A673 (cell line): Measurements from ENCODE around the gene FMO5. TPM values are rescaled to one million over a fixed set of nuclear protein-coding genes. Genes with fewer than 3 reads are reported as not detected.
A peak's percentile ranks its signal among the peaks of the same experiment; 100 is the strongest.
"Not testable (repeated sequence)": the region's sequence is repeated elsewhere in the genome, so short reads cannot be mapped to it uniquely, and the experiment has no call there.

ENCODE experiments used
- BruUV-seq: library from RNA; stranded (reverse); fragments of 400-500 nt; replicated peaks from 2 replicates; lab custom pipeline; 2021; lab: Mats Ljungman, UMichigan
- CTCF ChIA-PET: fragments of 300-600 bp; sonication (Branson Sonifier 250); formaldehyde crosslinking; loops from one replicate; lab custom pipeline; 2022; ENCODE audit warnings: antibody characterized with exemption; lab: Charles Lee
- POLR2A ChIA-PET: fragments of 300-600 bp; sonication (Branson Sonifier 250); formaldehyde crosslinking; loops from one replicate; lab custom pipeline; 2022; ENCODE audit warnings: antibody characterized with exemption; ENCODE audit not compliant: low non-redundant PET; lab: Charles Lee
- DNase-seq: peaks from one replicate; pipeline ENCODE4 v3.0.0-alpha.2; 2015; ENCODE audit warnings: low spot score
- H3K27ac ChIP-seq: fragments of 200-600 bp; sonication (generic); 2 replicates; pipeline ENCODE4 v1.5.1; 2016; ENCODE audit warnings: mixed run types, low read depth, mild to moderate bottlenecking, mixed read lengths, antibody characterized with exemption, low read length; ENCODE audit not compliant: poor library complexity, severe bottlenecking
- H3K27me3 ChIP-seq: fragments of 200-600 bp; sonication (generic); replicated peaks from 2 replicates; pipeline ENCODE4 v1.6.1; 2017; ENCODE audit warnings: mixed run types, low read depth, mild to moderate bottlenecking, mixed read lengths, antibody characterized with exemption, low read length; ENCODE audit not compliant: insufficient read depth, poor library complexity
- H3K36me3 ChIP-seq: fragments of 200-600 bp; sonication (generic); 2 replicates; pipeline ENCODE4 v1.6.1; 2016; ENCODE audit warnings: mixed run types, mild to moderate bottlenecking, mixed read lengths, antibody characterized with exemption, low read length; ENCODE audit not compliant: insufficient read depth, poor library complexity, severe bottlenecking
- H3K4me1 ChIP-seq: fragments of 200-600 bp; sonication (generic); 2 replicates; pipeline ENCODE4 v1.6.1; 2017; ENCODE audit warnings: mixed run types, mild to moderate bottlenecking, mixed read lengths, antibody characterized with exemption, low read length; ENCODE audit not compliant: insufficient read depth, poor library complexity, severe bottlenecking
- H3K4me3 ChIP-seq: fragments of 200-600 bp; sonication (generic); 2 replicates; pipeline ENCODE4 v1.5.1; 2016; ENCODE audit warnings: low read depth, mixed run types, mild to moderate bottlenecking, mixed read lengths, low read length; ENCODE audit not compliant: poor library complexity, severe bottlenecking
- H3K9me3 ChIP-seq: fragments of 200-600 bp; sonication (generic); 2 replicates; pipeline ENCODE4 v1.6.1; 2016; ENCODE audit warnings: mixed run types, low read depth, mild to moderate bottlenecking, mixed read lengths, antibody characterized with exemption, low read length; ENCODE audit not compliant: poor library complexity, severe bottlenecking
- EZH2 ChIP-seq: fragments of 200-600 bp; sonication (generic); IDR thresholded peaks from 2 replicates; pipeline ENCODE4 v1.6.1; 2017; ENCODE audit warnings: borderline replicate concordance, low read depth, mild to moderate bottlenecking, mixed read lengths, antibody characterized with exemption, low read length; ENCODE audit not compliant: poor library complexity, severe bottlenecking
- intact Hi-C: fragments of 100-400 bp; cut with micrococcal nuclease; formaldehyde crosslinking; loops from one replicate; pipeline ENCODE4 v1.10.0; 2022; ENCODE audit not compliant: unreplicated experiment
- total RNA-seq: library from RNA; stranded (reverse); gene quantifications from 2 replicates; pipeline ENCODE4 v1.2.3, GENCODE V29; 2021
- TF ChIP-seq, protein P1 (sequence below): fragments of 300-800, 200-600 bp; sonication (generic); conservative IDR thresholded peaks from 2 replicates; pipeline ENCODE4 v1.5.1; 2017; ENCODE audit warnings: low read depth, mild to moderate bottlenecking, antibody characterized with exemption, low read length, moderate library complexity, mixed read lengths

FMO5 gene
- total RNA-seq, 1 experiment from 2014 or later = 0.24 TPM

DNA sequence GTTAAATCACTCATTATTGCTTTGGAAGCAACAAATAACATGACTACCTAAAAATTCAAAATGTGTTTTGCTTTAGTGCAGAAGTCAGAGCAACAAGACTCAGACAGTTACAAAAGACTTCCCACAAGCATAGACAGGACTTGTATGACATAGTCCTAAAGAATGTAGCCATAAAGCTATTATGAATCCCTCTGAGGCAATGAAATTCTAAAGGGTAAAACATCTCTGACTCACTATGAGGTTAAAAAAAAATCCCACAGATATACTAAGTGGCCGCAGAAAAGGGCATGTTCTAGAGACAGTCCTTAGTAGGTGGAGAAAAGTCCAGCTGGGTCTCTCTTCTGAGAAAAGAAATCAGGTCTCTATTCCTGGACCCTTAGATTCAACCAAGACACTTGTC lies 57.8 kb downstream of the FMO5 start:
- POLR2A ChIA-PET = no interaction called here
- H3K27me3 ChIP-seq = no peaks in the 10 kb centered on the region
- peak; percentile 37 for DNase-seq
- BruUV-seq = no TSS peak
- H3K4me3 ChIP-seq = no peak overlapping the region
- peaks cover 17% of the 10 kb centered on the region for H3K4me1 ChIP-seq
- CTCF ChIA-PET = no interaction called here
- TF ChIP-seq EZH2 = no peak
- TF ChIP-seq, protein P1, sequence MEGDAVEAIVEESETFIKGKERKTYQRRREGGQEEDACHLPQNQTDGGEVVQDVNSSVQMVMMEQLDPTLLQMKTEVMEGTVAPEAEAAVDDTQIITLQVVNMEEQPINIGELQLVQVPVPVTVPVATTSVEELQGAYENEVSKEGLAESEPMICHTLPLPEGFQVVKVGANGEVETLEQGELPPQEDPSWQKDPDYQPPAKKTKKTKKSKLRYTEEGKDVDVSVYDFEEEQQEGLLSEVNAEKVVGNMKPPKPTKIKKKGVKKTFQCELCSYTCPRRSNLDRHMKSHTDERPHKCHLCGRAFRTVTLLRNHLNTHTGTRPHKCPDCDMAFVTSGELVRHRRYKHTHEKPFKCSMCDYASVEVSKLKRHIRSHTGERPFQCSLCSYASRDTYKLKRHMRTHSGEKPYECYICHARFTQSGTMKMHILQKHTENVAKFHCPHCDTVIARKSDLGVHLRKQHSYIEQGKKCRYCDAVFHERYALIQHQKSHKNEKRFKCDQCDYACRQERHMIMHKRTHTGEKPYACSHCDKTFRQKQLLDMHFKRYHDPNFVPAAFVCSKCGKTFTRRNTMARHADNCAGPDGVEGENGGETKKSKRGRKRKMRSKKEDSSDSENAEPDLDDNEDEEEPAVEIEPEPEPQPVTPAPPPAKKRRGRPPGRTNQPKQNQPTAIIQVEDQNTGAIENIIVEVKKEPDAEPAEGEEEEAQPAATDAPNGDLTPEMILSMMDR = no peak
- intact Hi-C loops = no loop called here
- H3K36me3 ChIP-seq = no peaks in the 10 kb centered on the region
- H3K9me3 ChIP-seq = no peaks in the 10 kb centered on the region
- no peak overlapping the region for H3K27ac ChIP-seq

DNA sequence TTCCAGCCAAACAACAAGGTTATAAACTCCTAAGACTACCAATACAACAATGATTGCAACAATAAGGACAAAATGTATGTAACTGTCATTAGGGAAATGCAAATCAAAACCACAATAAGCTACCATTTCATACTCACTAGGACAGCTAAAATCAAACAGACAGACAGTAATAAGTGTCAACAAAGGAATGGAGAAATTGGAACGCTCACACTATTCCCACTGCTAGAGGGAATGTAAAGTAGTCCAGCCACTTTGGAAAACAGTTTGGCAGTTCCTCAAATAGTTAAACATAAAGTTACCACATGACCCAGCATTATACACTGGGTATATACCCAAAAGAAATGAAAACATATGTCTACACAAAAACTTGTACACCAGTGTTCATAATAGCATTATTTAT lies 62.1 kb downstream of the FMO5 start:
- ChIA-PET CTCF (no interaction called here), POLR2A (no interaction called here)
- no peak overlapping the region for H3K4me3 ChIP-seq
- H3K27ac ChIP-seq = no peak overlapping the region
- no peak for DNase-seq
- no peaks in the 10 kb centered on the region for H3K4me1 ChIP-seq
- BruUV-seq = no TSS peak
- H3K36me3 ChIP-seq = peaks cover 6% of the 10 kb centered on the region
- intact Hi-C loops = no loop called here
- no peaks in the 10 kb centered on the region for H3K27me3 ChIP-seq
- H3K9me3 ChIP-seq = no peaks in the 10 kb centered on the region
- no peak for TF ChIP-seq EZH2
- TF ChIP-seq, protein P1 = no peak

DNA sequence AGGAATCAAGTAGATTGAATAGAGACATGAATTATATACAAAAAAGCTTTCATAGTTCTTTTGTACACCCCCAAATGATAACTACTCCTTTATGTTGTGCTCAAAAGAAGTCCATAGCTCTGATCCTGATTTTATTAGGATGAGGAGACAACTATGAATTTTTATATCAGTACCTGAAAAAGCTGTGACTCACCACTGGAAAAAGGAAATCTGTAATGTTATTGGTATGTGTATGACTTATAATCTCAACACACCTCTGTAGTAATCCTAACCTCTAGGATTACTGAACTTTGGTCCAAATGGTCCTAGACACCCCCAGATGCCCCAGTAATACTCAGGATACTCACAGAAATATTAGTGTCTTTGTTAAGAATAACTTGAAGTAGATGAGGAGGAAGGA lies 63.0 kb downstream of the FMO5 start:
- CTCF ChIA-PET = no interaction called here
- H3K27ac ChIP-seq = no peak overlapping the region
- TF ChIP-seq, protein P1 = no peak
- no peak for TF ChIP-seq EZH2
- BruUV-seq = no TSS peak
- POLR2A ChIA-PET = no interaction called here
- H3K9me3 ChIP-seq = no peaks in the 10 kb centered on the region
- no peak overlapping the region for H3K4me3 ChIP-seq
- H3K4me1 ChIP-seq = no peaks in the 10 kb centered on the region
- intact Hi-C loops = no loop called here
- H3K27me3 ChIP-seq = no peaks in the 10 kb centered on the region
- H3K36me3 ChIP-seq = peaks cover 13% of the 10 kb centered on the region
- DNase-seq = no peak

DNA sequence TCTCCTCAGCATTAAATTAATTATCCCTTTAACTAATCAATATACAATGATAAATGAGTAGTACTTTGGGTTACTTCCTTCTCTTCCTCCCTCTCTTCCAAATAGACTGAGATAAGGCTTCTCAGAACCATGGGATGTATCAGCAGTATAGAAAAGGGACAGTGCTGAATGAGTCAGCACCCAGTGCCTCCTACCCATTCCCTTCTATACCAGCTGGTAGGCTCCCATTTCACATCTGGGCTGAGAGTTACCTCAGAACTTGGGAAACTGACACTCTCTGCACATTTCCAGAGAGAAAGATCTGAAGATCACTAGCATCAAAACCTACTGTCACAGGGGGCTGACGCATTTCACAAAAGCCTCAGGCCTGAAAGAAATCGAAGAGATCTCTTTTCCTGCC lies 68.0 kb downstream of the FMO5 start:
- POLR2A ChIA-PET, H3K27ac ChIP-seq, DNase-seq, intact Hi-C loops, H3K9me3 ChIP-seq, H3K27me3 ChIP-seq, CTCF ChIA-PET, H3K4me1 ChIP-seq, H3K4me3 ChIP-seq, BruUV-seq: not testable (repeated sequence)
- H3K36me3 ChIP-seq = peaks cover 13% of the 10 kb centered on the region
